CD1c-positive myeloid dendritic cell (primary cell): ENCODE measurements around the gene CYCS.
A peak's percentile ranks its signal among the peaks of the same experiment; 100 is the strongest.

Experiments
- DNase-seq: peaks from one replicate; pipeline ENCODE4 v3.0.0-alpha.2; 2016; ENCODE audit errors: extremely low spot score

The CYCS gene

DNA sequence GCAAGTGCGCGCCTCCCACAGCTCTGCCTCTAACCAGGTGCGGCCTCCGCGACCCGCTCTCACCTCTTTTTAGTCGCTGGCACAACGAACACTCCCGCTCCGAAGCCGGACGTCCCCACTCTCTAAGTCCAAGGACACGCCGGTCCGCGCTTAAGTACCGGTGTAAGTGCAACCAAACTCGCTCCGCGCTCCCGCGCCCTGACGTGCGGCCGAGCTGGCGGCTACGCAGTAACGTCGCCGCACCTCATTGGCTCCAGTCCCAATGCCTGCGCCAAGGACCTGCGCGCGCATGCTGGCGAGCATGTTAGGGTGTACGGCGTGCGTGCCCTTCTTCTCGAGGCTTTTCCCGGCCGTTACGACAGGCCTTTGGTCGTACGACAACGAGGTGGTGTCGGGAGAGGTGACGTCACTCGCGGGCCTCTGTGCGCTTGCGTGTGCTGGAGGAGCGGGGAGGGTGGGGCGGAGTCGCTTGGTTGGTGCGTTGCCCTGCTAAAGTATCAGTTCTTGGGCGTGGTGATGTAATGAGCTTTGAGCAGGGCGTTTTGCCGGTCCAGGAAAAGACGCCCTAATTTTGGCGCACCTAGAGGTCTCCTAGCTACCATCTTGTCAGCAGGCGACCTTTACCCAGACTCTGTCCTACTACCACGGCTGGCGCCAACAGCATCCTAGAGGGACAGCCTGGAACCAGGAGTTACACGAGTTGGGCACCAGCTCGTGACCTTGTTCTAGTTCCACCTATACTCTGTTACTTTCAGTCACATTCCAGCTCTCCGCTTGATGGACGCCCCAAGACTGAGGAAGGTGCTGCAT lies at the start of gene CYCS:
Gene CYCS (minus strand): TSS at position 124 of the 810 bp plus-strand sequence. CDS start 1,141 bp downstream, outside the sequence.
- peak; percentile 100 for DNase-seq

DNA sequence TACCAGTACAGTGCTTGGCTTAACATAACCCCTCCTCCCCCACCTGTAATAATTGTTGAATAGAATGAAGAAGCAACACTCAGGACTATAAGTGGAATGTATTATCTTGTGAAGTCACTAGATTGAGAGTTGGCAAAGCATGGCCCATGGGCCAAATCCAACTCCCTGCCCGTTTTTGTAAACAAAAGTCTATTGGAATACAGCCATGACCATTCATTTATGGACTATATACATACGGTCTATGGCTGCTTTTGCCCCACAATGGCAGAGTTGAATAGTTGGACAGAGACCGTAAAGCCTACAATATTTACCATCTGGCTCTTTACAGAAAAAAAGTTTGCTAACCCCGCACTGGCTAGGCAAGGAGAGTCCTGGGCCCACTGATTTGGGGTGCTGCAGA lies 48.1 kb upstream of the CYCS start:
- DNase-seq: no peak

DNA sequence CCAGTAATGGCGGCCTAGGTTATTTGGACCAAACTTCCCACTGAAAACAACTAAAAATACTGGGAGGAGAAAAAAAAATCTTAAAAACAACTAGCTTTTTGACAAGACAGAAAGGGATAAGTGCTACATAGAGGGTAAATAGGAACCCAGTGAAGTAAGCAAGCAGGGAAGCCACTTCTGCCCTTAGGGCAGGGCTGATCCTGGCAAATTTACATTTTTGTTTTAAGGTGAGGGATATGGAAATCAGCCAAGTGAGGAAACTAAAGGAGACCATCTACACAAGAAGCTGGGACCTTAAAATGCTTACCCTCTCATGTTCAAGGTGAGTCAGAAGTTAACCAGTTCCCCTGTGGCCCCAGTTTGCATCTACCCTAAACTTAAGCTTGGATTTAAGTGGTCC lies 46.5 kb upstream of the CYCS start:
- DNase-seq: no peak

DNA sequence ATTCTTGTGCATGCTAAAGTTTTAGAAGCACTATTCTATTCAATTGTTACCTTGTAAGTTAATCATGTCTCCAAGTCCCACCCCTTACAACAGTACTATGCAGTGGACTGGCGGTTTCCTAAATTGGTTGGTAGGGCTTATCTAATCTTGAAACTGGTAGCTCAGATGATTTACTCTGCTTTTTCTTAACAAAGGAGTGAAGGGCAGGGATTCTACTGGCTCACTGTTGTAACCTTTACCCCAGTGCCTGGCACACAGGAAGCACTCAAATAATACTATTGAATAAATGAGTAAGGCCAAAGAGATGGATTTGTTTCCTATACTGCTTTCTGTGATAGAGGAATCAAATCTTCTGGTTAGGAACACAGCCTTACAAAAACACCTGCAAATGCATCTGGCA lies 46.0 kb upstream of the CYCS start:
- no peak for DNase-seq

DNA sequence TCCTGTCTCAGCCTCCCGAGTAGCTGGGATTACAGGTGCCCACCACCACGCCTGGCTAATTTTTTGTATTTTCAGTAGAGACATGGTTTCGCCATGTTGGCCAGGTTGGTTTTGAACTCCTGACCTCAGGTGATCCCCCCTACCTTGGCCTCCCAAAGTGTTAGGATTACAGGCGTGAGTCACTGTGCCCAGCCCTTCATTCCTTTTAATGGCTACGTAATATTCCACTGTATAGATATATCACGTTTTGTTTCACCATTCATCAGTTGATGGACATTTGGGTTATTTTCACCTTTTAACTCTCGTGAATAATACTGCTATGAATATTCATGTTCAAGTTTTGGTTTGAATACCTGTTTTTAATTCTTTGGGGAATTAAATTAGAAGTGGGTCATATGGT lies 44.6 kb upstream of the CYCS start:
- DNase-seq: no peak

DNA sequence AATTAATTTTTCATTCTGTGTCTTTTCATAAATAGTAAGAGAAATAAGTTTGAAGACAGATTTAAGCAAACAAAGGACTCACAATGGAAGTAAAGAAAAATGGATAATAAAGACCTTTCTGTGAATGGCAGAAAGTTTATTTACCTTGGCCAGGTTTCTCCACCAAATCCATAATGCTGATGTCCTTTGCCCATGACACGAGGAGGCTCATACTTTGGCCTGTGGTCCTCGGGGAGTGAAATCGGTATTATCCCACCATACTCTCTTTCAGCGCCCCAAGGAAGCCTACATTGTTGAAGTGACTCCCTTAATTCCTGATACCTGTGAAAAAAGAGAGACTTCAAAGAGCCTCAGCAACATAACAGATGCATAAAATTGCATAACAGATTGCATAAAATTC lies 43.1 kb upstream of the CYCS start:
- DNase-seq: no peak

DNA sequence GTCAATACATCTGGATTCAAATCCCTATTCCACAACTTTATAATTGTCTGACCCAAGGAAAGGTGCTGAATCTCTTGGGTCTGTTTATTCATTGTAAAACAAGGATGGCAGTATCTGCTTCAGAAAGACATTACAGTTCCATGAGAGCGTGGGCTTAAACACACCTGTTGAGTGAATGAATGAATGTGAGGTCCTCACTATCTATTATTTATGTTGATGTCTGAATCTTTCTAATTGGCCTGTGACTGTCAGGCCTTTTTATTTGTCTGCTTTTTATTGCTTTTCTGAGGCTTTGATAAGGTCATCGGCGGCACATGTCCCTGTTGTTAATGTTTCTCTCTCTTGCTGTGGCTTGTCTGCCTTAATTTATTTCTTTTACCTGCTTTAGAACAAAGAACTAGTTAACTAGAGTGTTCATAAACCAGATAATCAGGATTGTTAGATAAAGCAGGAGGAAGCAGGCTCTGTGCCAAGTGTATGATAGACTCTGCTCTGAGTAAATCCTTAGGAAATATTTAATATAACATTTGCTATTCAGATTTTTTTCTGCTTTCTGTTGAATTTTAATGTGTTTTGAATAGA lies 42.3 kb upstream of the CYCS start:
- DNase-seq: no peak

DNA sequence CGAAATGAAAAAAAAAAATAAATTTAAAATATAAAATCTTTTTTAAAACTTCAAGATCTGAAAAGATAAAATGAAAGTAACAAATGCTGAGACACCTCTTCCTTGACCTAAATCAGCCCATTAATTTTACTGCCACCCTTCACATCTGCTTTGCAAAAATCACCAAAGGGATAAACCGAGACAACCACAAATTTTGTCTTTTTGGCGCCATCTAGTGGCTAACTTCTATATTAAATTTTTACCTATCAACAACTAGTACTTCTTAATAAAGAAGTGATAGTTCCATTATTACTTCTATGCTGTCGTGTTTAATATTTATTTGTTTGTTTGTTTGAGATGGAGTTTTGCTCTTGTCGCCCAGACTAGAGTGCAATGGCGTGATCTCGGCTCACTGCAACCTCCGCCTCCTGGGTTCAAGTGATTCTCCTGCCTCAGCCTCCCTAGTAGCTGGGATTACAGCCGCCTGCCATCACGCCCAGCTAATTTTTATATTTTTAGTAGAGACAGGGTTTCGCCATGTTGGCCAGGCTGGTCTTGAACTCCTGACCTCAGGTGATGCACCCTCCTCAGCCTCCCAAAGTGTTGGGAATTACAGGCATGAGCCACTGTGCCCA lies 35.0 kb upstream of the CYCS start:
- DNase-seq: peak; percentile 70

DNA sequence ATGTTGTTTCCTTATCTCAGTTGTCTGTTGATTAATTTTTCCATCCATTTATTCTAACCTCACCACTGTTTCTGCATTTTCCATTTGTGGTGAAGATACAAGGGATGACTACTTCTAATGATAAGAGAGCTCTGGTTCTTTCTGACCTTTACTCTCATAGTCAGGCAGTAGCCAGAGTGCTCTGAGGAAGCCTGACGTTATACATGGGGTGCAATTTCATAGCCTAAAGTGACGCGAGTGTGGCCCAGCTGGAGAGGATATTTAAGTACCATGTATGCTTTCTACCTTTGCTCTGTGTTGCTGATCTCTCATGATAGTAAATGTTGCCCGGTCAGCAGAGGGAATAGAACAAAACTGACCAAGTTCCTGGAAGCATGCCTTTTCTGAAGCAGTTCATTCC lies 33.9 kb upstream of the CYCS start:
- no peak for DNase-seq

DNA sequence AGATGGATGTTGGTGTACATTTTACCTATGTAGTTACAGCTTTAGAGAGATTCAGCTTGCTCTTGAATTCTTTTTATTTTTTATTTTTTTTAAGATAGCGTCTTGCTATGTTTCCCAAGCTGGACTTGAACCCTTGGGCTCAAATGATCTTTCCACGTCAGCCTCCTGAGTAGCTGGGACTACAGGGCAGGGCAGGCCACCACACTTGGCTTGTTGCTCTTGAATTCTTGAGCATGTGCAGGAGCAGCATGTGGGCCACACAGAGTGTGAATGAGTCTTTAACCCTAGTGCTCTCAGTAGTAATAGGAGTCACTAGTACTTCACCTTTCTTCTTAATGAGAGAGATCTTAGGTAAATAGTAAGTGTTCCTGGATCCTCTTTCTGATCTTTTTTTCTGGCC lies 26.7 kb upstream of the CYCS start:
- DNase-seq: no peak

DNA sequence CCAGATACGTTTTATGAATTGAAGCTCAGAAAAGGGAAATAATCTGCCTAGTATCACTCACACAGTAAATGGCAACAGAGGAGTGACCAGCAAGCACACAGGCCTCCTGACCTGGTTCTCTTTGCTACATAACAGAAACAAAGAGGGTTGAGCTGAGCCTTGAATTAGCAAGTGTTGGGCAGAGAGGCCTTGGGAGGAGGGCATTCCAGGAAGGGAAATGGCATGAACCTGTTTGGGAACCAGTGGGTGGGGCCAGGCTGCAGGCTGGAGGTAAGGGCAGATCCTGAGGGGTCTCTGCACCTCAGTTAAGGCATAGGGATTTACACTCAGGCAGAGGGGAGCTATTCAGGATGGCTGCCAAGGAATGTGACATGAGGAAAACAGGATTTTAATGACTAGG lies 24.8 kb upstream of the CYCS start:
- no peak for DNase-seq

DNA sequence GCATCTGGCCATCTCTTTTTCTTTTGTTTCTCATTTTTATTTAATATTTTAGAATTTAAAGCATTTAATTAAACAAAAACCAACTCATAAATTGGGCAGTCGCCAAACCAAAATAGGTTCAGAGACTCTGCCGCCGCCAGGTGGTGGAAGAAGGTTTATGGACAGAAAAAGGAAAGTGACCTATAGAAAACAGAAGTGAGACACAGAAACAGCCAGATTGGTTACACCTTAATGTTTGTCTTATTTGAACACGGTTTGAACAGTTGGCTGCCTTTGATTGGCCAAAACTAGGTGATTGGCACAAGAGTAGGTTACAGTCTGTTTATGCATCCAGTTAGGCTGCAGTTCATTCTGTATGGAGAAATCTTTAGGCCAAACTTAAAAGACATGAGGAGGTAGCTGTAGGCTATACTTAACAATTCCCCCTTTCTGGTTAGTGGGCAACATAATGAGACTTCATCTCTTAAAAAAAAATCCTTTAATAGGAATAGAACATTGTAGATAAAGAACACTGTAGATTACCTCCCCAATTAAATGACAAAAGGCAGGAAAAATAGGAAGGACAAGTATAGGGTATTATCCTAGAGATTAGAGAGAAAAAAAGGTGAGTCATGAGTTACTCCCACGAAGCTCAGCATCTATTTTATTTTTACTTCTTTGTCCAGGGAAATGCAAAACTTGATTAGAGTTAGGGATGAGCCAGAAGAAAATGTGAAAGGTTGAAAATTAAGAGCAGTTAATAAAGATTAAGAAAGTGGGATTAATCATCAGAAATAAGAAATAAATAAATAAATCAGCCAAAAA lies 23.9 kb upstream of the CYCS start:
- no peak for DNase-seq

DNA sequence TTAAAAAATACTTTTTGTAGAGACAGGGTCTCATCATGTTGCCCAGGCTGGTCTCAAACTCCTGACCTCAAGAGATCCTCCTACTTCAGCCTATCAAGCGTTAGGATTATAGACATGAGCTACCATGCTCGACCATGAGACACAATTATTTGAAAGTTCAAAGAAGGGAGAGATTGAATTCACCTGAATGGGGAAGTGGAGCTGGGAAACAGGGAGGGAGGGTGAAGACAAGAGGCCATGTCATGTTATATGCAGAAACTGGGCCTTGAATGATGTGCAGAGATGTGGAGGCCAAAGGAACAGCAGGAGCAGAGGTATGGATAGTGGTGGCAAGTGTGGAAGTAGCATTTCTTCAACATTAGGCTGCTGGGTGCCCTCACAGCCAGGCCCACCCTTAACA lies 18.7 kb upstream of the CYCS start:
- no peak for DNase-seq

DNA sequence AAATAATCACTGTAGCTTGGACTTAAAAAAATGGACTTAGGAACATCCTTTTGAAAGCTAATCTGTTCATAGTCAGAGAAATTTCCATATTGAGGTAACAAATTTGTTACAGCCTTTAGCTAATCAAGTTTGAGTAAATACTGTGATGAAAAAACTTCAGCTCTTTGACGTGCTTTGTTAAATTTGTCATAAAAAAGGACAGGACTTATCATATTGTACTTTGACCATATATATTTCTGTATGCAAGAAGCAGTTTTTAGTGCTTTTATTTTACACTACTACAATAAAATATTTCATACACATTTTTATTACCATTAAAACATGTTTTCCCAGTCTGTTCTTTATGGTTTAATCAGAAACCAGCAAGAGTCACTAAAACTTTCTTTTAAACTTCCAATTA lies 14.5 kb upstream of the CYCS start:
- DNase-seq: no peak

DNA sequence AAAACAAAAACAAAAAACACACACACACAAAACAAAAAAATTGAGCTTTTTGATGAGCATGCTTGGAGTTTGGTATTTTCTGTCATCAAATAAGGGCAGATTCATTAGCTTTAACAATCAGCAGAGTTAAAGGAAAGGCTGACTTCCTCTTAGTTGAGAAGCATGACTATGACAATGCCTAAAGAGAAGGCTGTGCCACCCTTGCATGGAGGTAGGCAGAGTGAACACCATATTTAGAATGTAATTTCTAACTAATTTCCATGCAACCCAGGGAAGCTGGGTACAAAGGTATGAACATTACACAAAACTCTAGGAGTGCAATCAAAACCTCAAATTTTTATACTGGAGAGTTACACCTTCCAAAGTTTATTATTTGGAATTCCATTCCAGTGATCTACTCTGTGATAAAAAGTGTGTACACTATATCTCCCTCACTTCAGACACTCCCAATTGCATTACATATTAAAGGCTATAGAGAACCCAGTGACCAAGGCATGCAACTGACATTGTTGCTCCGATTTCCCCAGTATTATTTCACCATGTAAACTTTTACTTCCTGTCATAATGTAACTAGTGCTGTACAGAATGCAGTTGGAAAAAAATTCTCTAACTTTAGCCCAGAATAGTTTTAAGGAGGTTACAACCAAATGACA lies 9.4 kb upstream of the CYCS start:
- no peak for DNase-seq

DNA sequence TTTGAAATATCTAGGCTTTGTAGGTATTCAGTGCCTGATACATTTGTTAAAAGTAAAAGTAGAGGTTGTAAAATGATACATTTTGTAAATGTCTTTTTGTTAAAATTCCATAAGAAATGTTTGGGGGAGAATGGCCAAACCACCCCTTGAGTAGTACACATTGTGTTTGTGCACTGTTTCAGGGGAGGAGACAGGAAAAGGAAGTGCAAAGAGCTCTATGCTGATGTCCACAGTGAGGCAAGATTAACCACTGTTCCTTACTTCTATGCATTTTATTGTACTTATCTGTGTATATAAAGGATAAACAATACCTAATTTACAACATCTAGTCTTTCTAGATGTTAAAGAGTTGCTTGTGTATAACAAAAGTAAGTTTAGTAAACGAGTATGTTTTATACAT lies 7.4 kb upstream of the CYCS start:
- no peak for DNase-seq

DNA sequence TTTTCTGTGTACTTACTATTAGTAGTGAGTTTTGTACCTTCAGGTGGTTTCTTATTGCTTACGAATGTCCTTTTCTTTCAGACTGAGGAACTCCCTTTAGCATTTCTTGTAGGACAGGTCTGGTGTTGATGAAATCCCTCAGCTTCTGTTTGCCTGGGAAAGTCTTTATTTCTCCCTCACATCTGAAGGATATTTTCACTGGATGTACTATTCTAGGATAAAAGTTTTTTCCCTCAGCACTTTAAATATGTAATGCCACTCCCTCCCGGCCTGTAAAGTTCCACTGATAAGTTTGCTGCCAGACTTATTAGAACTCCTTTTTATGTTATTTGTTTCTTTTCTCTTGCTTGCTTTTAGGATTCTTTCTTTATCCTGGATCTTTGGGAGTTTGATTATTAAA lies 1.7 kb upstream of the CYCS start:
- no peak for DNase-seq

DNA sequence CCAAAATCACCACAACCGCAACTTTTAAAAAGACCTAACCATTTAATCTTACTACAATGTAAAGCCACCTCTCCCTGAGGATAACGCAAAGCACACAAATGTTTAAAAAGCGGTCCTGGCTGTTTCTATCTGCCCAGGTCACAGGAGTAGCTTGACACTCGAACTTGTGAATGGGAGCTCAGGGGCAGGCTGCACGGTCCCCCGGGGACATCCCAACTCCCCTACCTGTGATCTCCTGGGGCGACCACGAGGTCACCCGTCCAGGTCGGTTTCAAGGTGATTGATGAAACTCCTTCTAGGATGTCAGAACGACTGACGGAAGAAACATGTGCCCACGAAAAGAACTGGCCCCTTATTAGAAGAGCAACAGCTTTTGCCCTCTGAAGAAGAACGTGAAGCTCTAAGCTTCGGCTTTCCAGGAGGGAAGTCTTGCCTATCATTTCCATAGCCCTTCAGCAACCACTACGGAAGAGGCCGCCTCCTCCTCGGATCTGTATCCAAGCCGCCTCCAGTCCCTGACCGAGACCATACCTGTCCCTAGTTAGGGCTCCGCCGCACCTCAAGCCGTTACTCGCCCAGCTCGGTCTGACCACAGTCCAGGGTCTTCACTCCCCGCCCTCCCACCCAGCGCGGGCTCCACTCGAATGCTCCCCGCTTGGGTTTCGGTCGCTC lies 459 bp downstream of the CYCS start:
- peak; percentile 36 for DNase-seq

DNA sequence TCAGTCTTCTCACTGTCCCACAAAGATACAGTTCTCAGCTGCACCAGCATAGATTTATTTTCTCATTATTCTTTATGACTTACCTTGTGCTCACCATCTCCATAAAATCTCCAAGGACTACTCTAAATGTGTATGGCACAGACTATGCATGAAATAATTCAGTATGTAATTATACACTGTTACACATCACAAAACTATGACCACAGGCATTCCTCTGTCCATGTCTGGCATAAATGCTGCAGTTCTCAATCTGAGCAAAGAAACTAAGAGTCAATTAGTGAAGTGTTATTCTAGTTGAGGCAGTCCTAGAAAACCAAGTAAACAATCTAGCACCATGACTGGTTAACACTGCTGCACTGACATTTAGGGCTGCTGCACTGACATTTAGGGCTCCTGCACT lies 2.7 kb downstream of the CYCS start:
- no peak for DNase-seq

DNA sequence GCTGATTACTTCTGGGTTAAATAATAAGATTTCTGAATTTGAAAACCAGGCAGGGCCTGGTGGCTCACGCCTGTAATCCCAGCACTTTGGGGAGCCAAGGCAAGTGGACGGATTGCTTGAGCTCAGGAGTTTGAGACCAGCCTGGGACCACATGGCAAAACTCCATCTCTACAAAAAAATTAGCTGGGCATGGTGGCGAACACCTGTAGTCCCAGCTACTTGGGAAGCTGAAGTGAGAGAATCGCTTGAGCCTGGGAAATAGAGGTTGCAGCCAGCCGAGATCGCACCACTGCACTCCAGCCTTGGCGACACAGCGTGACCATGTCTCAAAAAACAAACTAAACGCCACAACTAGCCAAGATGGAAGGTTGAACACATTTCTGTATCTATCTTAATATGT lies 3.5 kb downstream of the CYCS start:
- no peak for DNase-seq

DNA sequence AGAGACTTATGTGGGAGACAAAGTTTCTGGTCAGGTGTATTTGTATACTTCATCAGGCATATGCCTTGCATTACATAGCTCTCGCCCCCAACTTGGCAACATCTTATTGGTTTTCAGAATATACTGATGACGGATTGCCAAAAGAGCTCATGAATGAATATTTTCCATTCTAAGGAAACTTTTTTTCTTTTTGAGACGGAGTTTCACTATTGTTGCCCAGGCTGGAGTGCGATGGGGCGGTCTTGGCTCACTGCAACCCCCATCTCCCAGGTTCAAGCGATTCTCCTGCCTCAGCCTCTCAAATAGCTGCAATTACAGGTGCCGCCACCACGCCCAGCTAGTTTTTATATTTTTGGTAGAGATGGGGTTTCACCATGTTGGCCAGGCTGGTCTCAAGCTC lies 6.0 kb downstream of the CYCS start:
- no peak for DNase-seq
